MM.1S (cell line): ENCODE results near the gene TTLL4.

Experiments used
- CTCF ChIP-seq: fragments of 300-600 bp; sonication (generic); IDR thresholded peaks from 2 replicates; pipeline ENCODE4 v1.5.1; 2016; ENCODE audit warnings: antibody characterized with exemption, low read length, mixed read lengths
- EZH2 ChIP-seq: fragments of 300-600 bp; sonication (generic); optimal IDR thresholded peaks from 2 replicates; pipeline ENCODE3; 2017; ENCODE audit warnings: low read depth, mild to moderate bottlenecking, antibody characterized with exemption, low read length, mixed read lengths

GRCh38 chr2:218711550-218711929 lies 905 bp downstream of the TTLL4 start:
- no peak for TF ChIP-seq CTCF
- TF ChIP-seq EZH2 = no peak
